H1 (cell line): ENCODE measurements around the gene STX8. TPM values are rescaled to one million over a fixed set of nuclear protein-coding genes. Genes with fewer than 3 reads are reported as not detected.

Experiments used
- CTCF ChIA-PET: fragments of 300-600 bp; sonication (Branson Sonifier 250); formaldehyde crosslinking; loops from one replicate; lab custom pipeline; 2021; ENCODE audit not compliant: partially characterized antibody; lab: Charles Lee
- POLR2A ChIA-PET: fragments of 300-600 bp; sonication (Branson Sonifier 250); formaldehyde crosslinking; loops from one replicate; lab custom pipeline; 2021; ENCODE audit warnings: inconsistent platforms; ENCODE audit not compliant: partially characterized antibody; lab: Charles Lee
- DNase-seq, 2 experiments: peaks; one replicate each; pipeline versions ENCODE4 v3.0.0 to v3.0.0-alpha.2; 2010 to 2022; ENCODE audit warnings: low spot score in 2 of 2, low read depth in 1 of 2, mixed read lengths in 1 of 2
- FAIRE-seq: peaks from 2 replicates; lab custom pipeline; 2011; peaks lifted over from hg19 to GRCh38; lab: Jason Lieb, UNC
- H2AFZ ChIP-seq: 2 replicates; pipeline ENCODE4 v1.8.1; 2012; ENCODE audit warnings: low read length, inconsistent platforms
- H2AK5ac ChIP-seq: 2 replicates; pipeline ENCODE4 v1.6.1; 2013; ENCODE audit warnings: low read depth, low read length
- H2BK120ac ChIP-seq: replicated peaks from 2 replicates; pipeline ENCODE3; 2013; ENCODE audit warnings: low read depth, low read length, inconsistent platforms
- H2BK12ac ChIP-seq: 2 replicates; pipeline ENCODE4 v1.6.1; 2013; ENCODE audit warnings: low read depth, low read length
- H2BK15ac ChIP-seq: 2 replicates; pipeline ENCODE4 v1.6.1; 2013; ENCODE audit warnings: low read length
- H2BK20ac ChIP-seq: 2 replicates; pipeline ENCODE4 v1.6.1; 2013; ENCODE audit warnings: low read length
- H2BK5ac ChIP-seq: 2 replicates; pipeline ENCODE4 v1.6.1; 2013; ENCODE audit warnings: low read depth, low read length
- H3K14ac ChIP-seq: 2 replicates; pipeline ENCODE4 v1.6.1; 2013; ENCODE audit warnings: inconsistent platforms; ENCODE audit not compliant: insufficient read length
- H3K18ac ChIP-seq: 2 replicates; pipeline ENCODE4 v1.6.1; 2013; ENCODE audit warnings: low read length; ENCODE audit errors: extremely low read depth
- H3K23ac ChIP-seq: 2 replicates; pipeline ENCODE4 v1.6.1; 2013; ENCODE audit warnings: inconsistent platforms; ENCODE audit not compliant: insufficient read length
- H3K23me2 ChIP-seq: 2 replicates; pipeline ENCODE4 v1.6.1; 2013; ENCODE audit warnings: low read depth, low read length
- H3K27ac ChIP-seq: 2 replicates; pipeline ENCODE4 v1.6.1; 2011; ENCODE audit warnings: low read depth, low read length, inconsistent platforms
- H3K27me3 ChIP-seq, 4 experiments: replicated peaks in 1 of 4; 1 replicate in 1 of 4; 2 replicates in 3 of 4; pipeline versions ENCODE4 v1.6.1 to v1.8.1; 2011 to 2013; ENCODE audit warnings: low read length in 3 of 4, mild to moderate bottlenecking in 3 of 4, inconsistent platforms in 2 of 4, mixed read lengths in 2 of 4, moderate library complexity in 1 of 4; ENCODE audit not compliant: control insufficient read depth in 3 of 4, insufficient read depth in 3 of 4; ENCODE audit errors: extremely low read depth in 1 of 4
- H3K36me3 ChIP-seq, 4 experiments: 2 replicates each; pipeline versions ENCODE4 v1.6.1 to v1.8.1; 2011 to 2013; ENCODE audit warnings: mild to moderate bottlenecking in 4 of 4, low read length in 3 of 4, moderate library complexity in 2 of 4, control low read depth in 1 of 4, inconsistent platforms in 1 of 4; ENCODE audit not compliant: insufficient read depth in 4 of 4, control insufficient read depth in 2 of 4
- H3K4ac ChIP-seq: replicated peaks from 2 replicates; pipeline ENCODE3; 2013; ENCODE audit warnings: low read length, low read depth, mixed read lengths, inconsistent platforms; ENCODE audit not compliant: insufficient read length
- H3K4me1 ChIP-seq, 4 experiments: replicated peaks in 1 of 4; 1 replicate in 1 of 4; 2 replicates in 3 of 4; pipeline versions ENCODE4 v1.6.1 to v1.8.1; 2011 to 2013; ENCODE audit warnings: low read length in 3 of 4, inconsistent platforms in 2 of 4, mixed read lengths in 1 of 4; ENCODE audit not compliant: insufficient read depth in 4 of 4, control insufficient read depth in 3 of 4
- H3K4me2 ChIP-seq, 2 experiments: 2 replicates each; pipeline versions ENCODE4 v1.6.1 to v1.8.1; 2011 to 2013; ENCODE audit warnings: low read depth in 2 of 2, low read length in 2 of 2, control low read depth in 1 of 2, inconsistent platforms in 1 of 2, mild to moderate bottlenecking in 1 of 2; ENCODE audit not compliant: insufficient read depth in 1 of 2
- H3K4me3 ChIP-seq, 4 experiments: fragments of 200-600, 300-600 bp in 1 of 4; sonication (generic), shearing (Covaris generic), sonication (Bioruptor Twin) in 1 of 4; 2 replicates each; pipeline versions ENCODE4 v1.5.1 to v1.8.1; 2011 to 2016; ENCODE audit warnings: low read length in 4 of 4, low read depth in 3 of 4, control low read depth in 2 of 4, inconsistent platforms in 2 of 4, mild to moderate bottlenecking in 2 of 4, mixed read lengths in 1 of 4, moderate library complexity in 1 of 4; ENCODE audit not compliant: insufficient read depth in 2 of 4; ENCODE audit errors: extremely low read depth in 1 of 4
- H3K56ac ChIP-seq: replicated peaks from 2 replicates; pipeline ENCODE3; 2013; ENCODE audit warnings: low read depth, mild to moderate bottlenecking, mixed read lengths, low read length, inconsistent platforms; ENCODE audit not compliant: insufficient read length
- H3K79me1 ChIP-seq: 2 replicates; pipeline ENCODE4 v1.6.1; 2013; ENCODE audit warnings: low read depth, low read length, control low read depth
- H3K79me2 ChIP-seq, 2 experiments: 2 replicates each; pipeline versions ENCODE4 v1.6.1 to v1.8.1; 2012 to 2013; ENCODE audit warnings: low read length in 2 of 2, mild to moderate bottlenecking in 2 of 2, inconsistent platforms in 1 of 2; ENCODE audit not compliant: insufficient read depth in 2 of 2, control insufficient read depth in 1 of 2
- H3K9ac ChIP-seq, 4 experiments: replicated peaks in 1 of 4; 1 replicate in 1 of 4; 2 replicates in 3 of 4; pipeline versions ENCODE4 v1.6.1 to v1.8.1; 2011 to 2013; ENCODE audit warnings: low read depth in 3 of 4, low read length in 3 of 4, control low read depth in 2 of 4, mild to moderate bottlenecking in 2 of 4, moderate library complexity in 2 of 4, inconsistent platforms in 1 of 4; ENCODE audit errors: extremely low read depth in 1 of 4
- H3K9me3 ChIP-seq, 2 experiments: 2 replicates each; pipeline versions ENCODE4 v1.6.1 to v1.8.1; 2012 to 2013; ENCODE audit warnings: mild to moderate bottlenecking in 2 of 2, moderate library complexity in 2 of 2, control low read depth in 1 of 2, inconsistent platforms in 1 of 2, low read depth in 1 of 2, low read length in 1 of 2, mixed read lengths in 1 of 2; ENCODE audit not compliant: insufficient read depth in 2 of 2
- H4K20me1 ChIP-seq, 2 experiments: replicated peaks in 1 of 2; 2 replicates each; pipeline versions ENCODE3 to v1.8.1; 2011 to 2013; ENCODE audit warnings: inconsistent platforms in 2 of 2, low read length in 2 of 2, mild to moderate bottlenecking in 1 of 2; ENCODE audit not compliant: insufficient read depth in 2 of 2, control insufficient read depth in 1 of 2
- H4K5ac ChIP-seq: 2 replicates; pipeline ENCODE4 v1.6.1; 2013; ENCODE audit warnings: low read length, low read depth, mixed read lengths, inconsistent platforms; ENCODE audit not compliant: insufficient read length
- H4K8ac ChIP-seq: 2 replicates; pipeline ENCODE4 v1.8.0; 2013; ENCODE audit warnings: mild to moderate bottlenecking, moderate library complexity, low read length, inconsistent platforms; ENCODE audit not compliant: insufficient read depth; ENCODE audit errors: extremely low read depth
- H4K91ac ChIP-seq: replicated peaks from 2 replicates; pipeline ENCODE3; 2013; ENCODE audit warnings: low read length, mixed read lengths, inconsistent platforms; ENCODE audit not compliant: insufficient read length
- BCL11A ChIP-seq, 2 experiments: IDR thresholded peaks; one replicate each; pipeline ENCODE4 v1.6.1; 2011; ENCODE audit warnings: low read depth in 2 of 2, low read length in 2 of 2, mild to moderate bottlenecking in 2 of 2
- MAX ChIP-seq: IDR thresholded peaks from 2 replicates; pipeline ENCODE4 v1.6.1; 2012; ENCODE audit warnings: inconsistent platforms
- POU5F1 ChIP-seq: IDR thresholded peaks from 2 replicates; pipeline ENCODE4 v1.6.1; 2011; ENCODE audit warnings: low read depth, mild to moderate bottlenecking, low read length, moderate library complexity
- RAD21 ChIP-seq, 2 experiments: IDR thresholded peaks in 1 of 2; conservative IDR thresholded peaks in 1 of 2; 2 replicates each; pipeline ENCODE4 v1.6.1; 2011; ENCODE audit warnings: low read depth in 2 of 2, low read length in 2 of 2, improper control_type of control experiment in 1 of 2, inconsistent platforms in 1 of 2, mild to moderate bottlenecking in 1 of 2, moderate library complexity in 1 of 2
- SIX5 ChIP-seq: IDR thresholded peaks from 2 replicates; pipeline ENCODE4 v1.6.1; 2011; ENCODE audit warnings: mild to moderate bottlenecking, low read depth, low read length
- WGBS, 2 experiments: shearing (Covaris generic) in 1 of 2; methylation state at CpG; one replicate each; pipeline versions ENCODE4 v1.1.6 to v1.1.7; 2013 to 2015; ENCODE audit warnings: low lambda C conversion rate in 2 of 2, mixed read lengths in 2 of 2, inconsistent platforms in 1 of 2, low coverage in 1 of 2, missing lambda C conversion rate in 1 of 2; ENCODE audit not compliant: insufficient replicate concordance in 2 of 2, insufficient coverage in 1 of 2, insufficient read length in 1 of 2; ENCODE audit errors: extremely low coverage in 1 of 2, missing lambda C conversion rate in 1 of 2; 5-methylcytosine and 5-hydroxymethylcytosine counted together
- polyA plus RNA-seq, 7 experiments: library from polyadenylated mRNA; depleted of rRNA in 3 of 7; stranded (reverse) in 5 of 7; unstranded in 2 of 7; fragments of >200 nt in 5 of 7; fragments of 200-250 nt in 2 of 7; gene quantifications; 1 replicate in 5 of 7; 2 replicates in 1 of 7; 4 replicates in 1 of 7; pipeline versions ENCODE4 v1.2.1 to v1.2.3, GENCODE V29; 2011 to 2013; ENCODE audit warnings: missing spikeins in 2 of 7, mixed read lengths in 2 of 7
- total RNA-seq: library from RNA; stranded (reverse); fragmentation: NEBNext Ultra II Directional; extraction: Animal tissue kit (Norgen Biotek cat#: 25700); gene quantifications from 2 replicates; pipeline ENCODE4 v1.2.1, GENCODE V29; 2021

Gene STX8
- total and polyA plus RNA-seq, 2 of the 8 experiments (the other 6 are each of a cell fraction or from before 2014, with no cell fraction given), result 22.8 to 42.5 TPM

DNA sequence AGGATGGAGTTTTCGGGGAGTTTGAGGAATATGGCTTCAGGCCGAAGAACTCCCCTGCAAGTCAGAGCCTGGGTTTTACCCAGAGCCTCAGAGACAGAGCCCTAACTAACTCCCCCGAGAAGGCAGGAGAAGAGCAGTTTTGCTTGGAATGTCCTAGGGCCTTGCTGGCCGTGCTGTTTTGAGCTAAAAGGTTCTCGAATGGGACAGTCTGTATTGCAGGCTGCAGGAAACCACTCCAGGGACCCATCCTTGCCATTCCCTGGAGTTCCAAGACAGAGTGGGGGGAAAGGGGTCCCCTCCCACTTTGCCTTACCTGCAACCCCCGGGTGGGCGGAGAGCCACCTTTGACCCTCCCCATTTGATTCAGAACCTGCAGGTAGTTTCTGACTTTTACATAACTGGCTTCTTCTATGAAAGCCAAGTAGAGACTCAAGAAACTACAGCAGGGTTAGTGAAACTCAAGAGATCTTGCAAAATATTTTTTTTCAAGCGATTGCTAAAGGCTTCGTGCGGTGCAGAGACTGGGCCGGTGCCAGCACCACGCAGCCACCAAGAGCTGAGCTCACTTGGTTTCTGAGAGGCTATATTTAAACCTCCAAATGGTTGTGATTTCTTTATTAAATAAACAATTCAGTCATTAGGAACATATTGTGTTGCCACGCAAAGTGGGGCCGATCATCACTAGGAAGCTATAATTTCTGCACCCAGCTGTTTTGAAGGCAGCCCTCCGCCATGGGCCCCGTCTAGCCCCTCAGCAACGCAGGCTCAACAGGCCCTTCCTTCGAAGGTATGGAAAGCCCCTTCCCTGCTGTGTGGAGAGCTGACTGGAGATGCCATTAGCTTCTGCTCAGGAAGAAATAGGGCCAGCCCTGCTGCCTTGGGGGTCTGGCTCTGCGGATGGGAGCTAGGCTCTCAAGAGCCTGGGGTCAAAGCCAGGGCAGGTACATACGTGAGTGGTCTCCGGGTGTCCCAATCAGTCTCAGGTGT, 331.3 kb downstream of the STX8 start:
- FAIRE-seq (no peak), DNase-seq (no peak)
- Histone ChIP-seq H2AFZ (no peak overlapping the region), H3K4me1 (peaks cover 3 to 26% (median 14%) of the 10 kb centered on the region in 4 experiments), H3K9me3 (no peaks in the 10 kb centered on the region), H3K18ac (peak overlapping the region; percentile 19; the same call in 1 of the 2 replicates), H2BK120ac (no peak overlapping the region), H3K56ac (no peak overlapping the region), H3K23me2 (peaks cover 9% of the 10 kb centered on the region), H4K20me1 (no peaks in the 10 kb centered on the region), H3K27ac (no peak overlapping the region), H3K79me1 (no peaks in the 10 kb centered on the region), H3K4me2 (no peak overlapping the region), H3K23ac (no peak overlapping the region), H3K4me3 (no peak overlapping the region), H3K4ac (no peak overlapping the region), H3K14ac (no peak overlapping the region), H2BK20ac (no peak overlapping the region), H3K79me2 (no peaks in the 10 kb centered on the region), H3K9ac (no peak overlapping the region), H2AK5ac (0 out of 2 replicates have a peak overlapping the region, but pooled peaks have one; percentile 65), H4K8ac (no peak overlapping the region), H4K5ac (no peak overlapping the region), H4K91ac (no peak overlapping the region), H3K36me3 (no peaks in the 10 kb centered on the region), H2BK12ac (no peak overlapping the region), H3K27me3 (peaks cover 0 to 4% (median 3%) of the 10 kb centered on the region in 4 experiments; a peak in 3 of 7 replicates), H2BK15ac (no peak overlapping the region), H2BK5ac (no peak overlapping the region)
- TF ChIP-seq MAX, result no peak
- TF ChIP-seq RAD21 (IDR thresholded peaks at IDR 0.05 in 1 of 2, conservative IDR thresholded peaks at IDR 0.05 in 1 of 2; ENCODE audit: low read depth in 2 of 2, low read length in 2 of 2), result no peak
- no peak for TF ChIP-seq SIX5
- no peak for TF ChIP-seq BCL11A (IDR thresholded peaks at IDR 0.05; ENCODE audit: low read depth in 2 of 2, low read length in 2 of 2)
- TF ChIP-seq POU5F1, result no peak
- ChIA-PET CTCF (interaction anchor here (1.6 kb wide), 2 partner anchors 47 to 246 kb away, joined by 4 read pairs; no protein-coding TSS in a partner anchor), POLR2A (interaction anchor here (0.5 to 1.0 kb wide), 3 partner anchors 21 to 384 kb away, joined by 3 read pairs; no protein-coding TSS in a partner anchor)
- 93% methylated on average over 21 of the region's 21 CpGs; no CpG with 5 or more reads in 1 of the 2 experiments for WGBS, 2 experiments
